K562 (cell line): ENCODE data around the gene HSF5. TPM values are rescaled to one million over a fixed set of nuclear protein-coding genes. Genes with fewer than 3 reads are reported as not detected.

Source experiments
- CTBP1 ChIP-seq: fragments of 450-650 bp; IDR thresholded peaks from 2 replicates; pipeline ENCODE4 v1.6.1; 2016; ENCODE audit warnings: borderline replicate concordance
- DPF2 ChIP-seq: fragments of 450-650 bp; IDR thresholded peaks from 2 replicates; pipeline ENCODE4 v1.6.1; 2016
- NELFE ChIP-seq: IDR thresholded peaks from 2 replicates; pipeline ENCODE4 v1.6.1; 2011; ENCODE audit warnings: mild to moderate bottlenecking; ENCODE audit not compliant: insufficient read depth, insufficient read length
- NR2F6 ChIP-seq: fragments of 450-650 bp; formaldehyde crosslinking; IDR thresholded peaks from 2 replicates; pipeline ENCODE4 v1.4.0; 2020; ENCODE audit warnings: mild to moderate bottlenecking
- PURB ChIP-seq: sonication (generic); formaldehyde crosslinking; IDR thresholded peaks from 2 replicates; pipeline ENCODE4 v1.9.0; 2021; ENCODE audit warnings: low read depth, mild to moderate bottlenecking, missing genetic modification reagents
- TCF7L2 ChIP-seq: fragments of 150-350 bp; IDR thresholded peaks from 2 replicates; pipeline ENCODE4 v1.6.1; 2016; ENCODE audit warnings: low read depth, mild to moderate bottlenecking, low read length, moderate library complexity
- ZNF699 ChIP-seq: fragments of 250-450 bp; sonication (Bioruptor Pico); IDR thresholded peaks from 2 replicates; pipeline ENCODE4 v1.8.0; 2021; ENCODE audit warnings: mild to moderate bottlenecking, moderate library complexity; ENCODE audit not compliant: insufficient replicate concordance
- ZNF76 ChIP-seq: fragments of 250-450 bp; sonication (Bioruptor Pico); IDR thresholded peaks from 2 replicates; pipeline ENCODE4 v1.4.0; 2020; ENCODE audit warnings: mild to moderate bottlenecking, moderate library complexity, borderline replicate concordance
- polyA plus RNA-seq, 8 experiments: library from polyadenylated mRNA; depleted of rRNA in 4 of 8; stranded (reverse) in 5 of 8; unstranded in 3 of 8; fragments of >200 nt; fragmentation: Nextera tagmentation in 2 of 8; fragmentation: Illumina TruSeq in 1 of 8; extraction: Ambion mirVana in 2 of 8; extraction: Trizol in 1 of 8; gene quantifications; 2 replicates each; pipeline versions ENCODE4 v1.2.1 to v1.2.3, GENCODE V29; 2011 to 2014; ENCODE audit warnings: inconsistent platforms in 1 of 8, missing spikeins in 1 of 8
- total RNA-seq, 7 experiments: library from RNA; depleted of rRNA in 6 of 7; stranded (reverse); fragments of >200 nt in 6 of 7; fragmentation: Illumina TruSeq in 2 of 7; extraction: Trizol in 2 of 7; gene quantifications; 2 replicates each; pipeline versions ENCODE4 v1.2.1 to v1.2.3, GENCODE V29; 2011 to 2021; ENCODE audit warnings: low replicate concordance in 1 of 7
- TF ChIP-seq, protein P1 (sequence below): fragments of 250-450 bp; sonication (Bioruptor Pico); IDR thresholded peaks from 2 replicates; pipeline ENCODE4 v1.8.0; 2021; ENCODE audit warnings: borderline replicate concordance, mild to moderate bottlenecking, moderate library complexity; ENCODE audit not compliant: poor library complexity, severe bottlenecking
- TF ChIP-seq, protein P2 (sequence below): sonication (generic); formaldehyde crosslinking; IDR thresholded peaks from 2 replicates; pipeline ENCODE4 v1.8.0; 2022; ENCODE audit warnings: mild to moderate bottlenecking, missing genetic modification reagents
- TF ChIP-seq, protein P3 (sequence below): sonication (generic); formaldehyde crosslinking; IDR thresholded peaks from 2 replicates; pipeline ENCODE4 v1.8.0; 2023; ENCODE audit warnings: missing genetic modification reagents, mild to moderate bottlenecking, borderline replicate concordance
- TF ChIP-seq, protein P4 (sequence below), 2 experiments: fragments of 250-450 bp in 1 of 2; fragments of 450-650 bp in 1 of 2; sonication (Bioruptor Pico) in 1 of 2; IDR thresholded peaks; 2 replicates each; pipeline versions ENCODE4 v1.6.1 to v1.8.0; 2016 to 2021; ENCODE audit warnings: mild to moderate bottlenecking in 2 of 2, moderate library complexity in 2 of 2, missing compliant biosample characterization in 1 of 2, missing genetic modification characterization in 1 of 2
- TF ChIP-seq, protein P5 (sequence below), 2 experiments: fragments of 200-800 bp in 1 of 2; sonication (Bioruptor generic) in 1 of 2; sonication (generic) in 1 of 2; formaldehyde crosslinking in 1 of 2; IDR thresholded peaks in 1 of 2; conservative IDR thresholded peaks in 1 of 2; 2 replicates each; pipeline versions ENCODE4 v1.5.0 to v1.6.1; 2016 to 2020; ENCODE audit warnings: missing compliant biosample characterization in 1 of 2, missing genetic modification characterization in 1 of 2, missing genetic modification reagents in 1 of 2

The HSF5 gene
- total and polyA plus RNA-seq, 9 of the 15 experiments (the other 6 are each of a cell fraction or from before 2014, with no cell fraction given): 0.04 TPM; not detected in 8

DNA sequence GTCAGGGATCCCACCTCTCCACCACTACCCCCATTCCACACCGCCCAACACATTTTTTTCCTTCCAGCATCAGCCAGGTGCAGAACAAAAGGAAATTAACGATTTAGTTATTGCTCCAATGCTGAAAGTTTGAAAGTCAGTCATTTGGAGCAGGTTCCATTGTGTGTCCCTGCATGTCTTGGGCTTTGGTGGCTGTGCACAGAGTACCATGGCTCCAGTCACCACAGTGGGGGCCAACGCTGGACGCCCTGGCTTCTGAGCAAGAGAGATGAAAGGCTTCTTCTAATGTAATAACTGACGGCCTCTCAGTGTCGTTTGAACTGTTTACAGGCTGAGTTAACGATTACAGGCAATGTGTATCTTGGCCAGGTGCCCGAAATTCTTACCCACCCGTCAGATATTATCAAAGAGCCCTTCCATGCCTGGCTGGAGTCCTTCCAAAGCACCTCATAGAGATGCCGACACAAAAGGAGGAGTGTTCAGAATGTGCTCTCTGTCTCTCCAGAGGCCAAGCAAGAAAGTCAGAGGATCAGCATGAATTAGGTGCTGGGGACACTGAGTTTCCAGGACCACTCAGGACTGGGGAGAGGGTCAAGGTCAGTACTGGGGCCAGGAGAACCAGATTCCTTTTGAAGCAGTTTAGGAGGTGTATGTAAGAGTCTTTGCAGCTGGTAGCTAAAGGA lies 96.8 kb downstream of the HSF5 start (continued):
- TF ChIP-seq CTBP1: peak; percentile 90
- no peak for TF ChIP-seq NELFE
- no peak for TF ChIP-seq ZNF76 (CRISPR knock-in tag)
- TF ChIP-seq NR2F6 (CRISPR knock-in tag): no peak
- TF ChIP-seq, protein P1, sequence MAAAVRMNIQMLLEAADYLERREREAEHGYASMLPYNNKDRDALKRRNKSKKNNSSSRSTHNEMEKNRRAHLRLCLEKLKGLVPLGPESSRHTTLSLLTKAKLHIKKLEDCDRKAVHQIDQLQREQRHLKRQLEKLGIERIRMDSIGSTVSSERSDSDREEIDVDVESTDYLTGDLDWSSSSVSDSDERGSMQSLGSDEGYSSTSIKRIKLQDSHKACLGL (CRISPR knock-in tag): no peak
- TF ChIP-seq, protein P2, sequence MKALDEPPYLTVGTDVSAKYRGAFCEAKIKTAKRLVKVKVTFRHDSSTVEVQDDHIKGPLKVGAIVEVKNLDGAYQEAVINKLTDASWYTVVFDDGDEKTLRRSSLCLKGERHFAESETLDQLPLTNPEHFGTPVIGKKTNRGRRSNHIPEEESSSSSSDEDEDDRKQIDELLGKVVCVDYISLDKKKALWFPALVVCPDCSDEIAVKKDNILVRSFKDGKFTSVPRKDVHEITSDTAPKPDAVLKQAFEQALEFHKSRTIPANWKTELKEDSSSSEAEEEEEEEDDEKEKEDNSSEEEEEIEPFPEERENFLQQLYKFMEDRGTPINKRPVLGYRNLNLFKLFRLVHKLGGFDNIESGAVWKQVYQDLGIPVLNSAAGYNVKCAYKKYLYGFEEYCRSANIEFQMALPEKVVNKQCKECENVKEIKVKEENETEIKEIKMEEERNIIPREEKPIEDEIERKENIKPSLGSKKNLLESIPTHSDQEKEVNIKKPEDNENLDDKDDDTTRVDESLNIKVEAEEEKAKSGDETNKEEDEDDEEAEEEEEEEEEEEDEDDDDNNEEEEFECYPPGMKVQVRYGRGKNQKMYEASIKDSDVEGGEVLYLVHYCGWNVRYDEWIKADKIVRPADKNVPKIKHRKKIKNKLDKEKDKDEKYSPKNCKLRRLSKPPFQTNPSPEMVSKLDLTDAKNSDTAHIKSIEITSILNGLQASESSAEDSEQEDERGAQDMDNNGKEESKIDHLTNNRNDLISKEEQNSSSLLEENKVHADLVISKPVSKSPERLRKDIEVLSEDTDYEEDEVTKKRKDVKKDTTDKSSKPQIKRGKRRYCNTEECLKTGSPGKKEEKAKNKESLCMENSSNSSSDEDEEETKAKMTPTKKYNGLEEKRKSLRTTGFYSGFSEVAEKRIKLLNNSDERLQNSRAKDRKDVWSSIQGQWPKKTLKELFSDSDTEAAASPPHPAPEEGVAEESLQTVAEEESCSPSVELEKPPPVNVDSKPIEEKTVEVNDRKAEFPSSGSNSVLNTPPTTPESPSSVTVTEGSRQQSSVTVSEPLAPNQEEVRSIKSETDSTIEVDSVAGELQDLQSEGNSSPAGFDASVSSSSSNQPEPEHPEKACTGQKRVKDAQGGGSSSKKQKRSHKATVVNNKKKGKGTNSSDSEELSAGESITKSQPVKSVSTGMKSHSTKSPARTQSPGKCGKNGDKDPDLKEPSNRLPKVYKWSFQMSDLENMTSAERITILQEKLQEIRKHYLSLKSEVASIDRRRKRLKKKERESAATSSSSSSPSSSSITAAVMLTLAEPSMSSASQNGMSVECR (CRISPR knock-in tag): no peak
- TF ChIP-seq DPF2: peak; percentile 82
- TF ChIP-seq ZNF699 (CRISPR knock-in tag): no peak
- TF ChIP-seq, protein P3, sequence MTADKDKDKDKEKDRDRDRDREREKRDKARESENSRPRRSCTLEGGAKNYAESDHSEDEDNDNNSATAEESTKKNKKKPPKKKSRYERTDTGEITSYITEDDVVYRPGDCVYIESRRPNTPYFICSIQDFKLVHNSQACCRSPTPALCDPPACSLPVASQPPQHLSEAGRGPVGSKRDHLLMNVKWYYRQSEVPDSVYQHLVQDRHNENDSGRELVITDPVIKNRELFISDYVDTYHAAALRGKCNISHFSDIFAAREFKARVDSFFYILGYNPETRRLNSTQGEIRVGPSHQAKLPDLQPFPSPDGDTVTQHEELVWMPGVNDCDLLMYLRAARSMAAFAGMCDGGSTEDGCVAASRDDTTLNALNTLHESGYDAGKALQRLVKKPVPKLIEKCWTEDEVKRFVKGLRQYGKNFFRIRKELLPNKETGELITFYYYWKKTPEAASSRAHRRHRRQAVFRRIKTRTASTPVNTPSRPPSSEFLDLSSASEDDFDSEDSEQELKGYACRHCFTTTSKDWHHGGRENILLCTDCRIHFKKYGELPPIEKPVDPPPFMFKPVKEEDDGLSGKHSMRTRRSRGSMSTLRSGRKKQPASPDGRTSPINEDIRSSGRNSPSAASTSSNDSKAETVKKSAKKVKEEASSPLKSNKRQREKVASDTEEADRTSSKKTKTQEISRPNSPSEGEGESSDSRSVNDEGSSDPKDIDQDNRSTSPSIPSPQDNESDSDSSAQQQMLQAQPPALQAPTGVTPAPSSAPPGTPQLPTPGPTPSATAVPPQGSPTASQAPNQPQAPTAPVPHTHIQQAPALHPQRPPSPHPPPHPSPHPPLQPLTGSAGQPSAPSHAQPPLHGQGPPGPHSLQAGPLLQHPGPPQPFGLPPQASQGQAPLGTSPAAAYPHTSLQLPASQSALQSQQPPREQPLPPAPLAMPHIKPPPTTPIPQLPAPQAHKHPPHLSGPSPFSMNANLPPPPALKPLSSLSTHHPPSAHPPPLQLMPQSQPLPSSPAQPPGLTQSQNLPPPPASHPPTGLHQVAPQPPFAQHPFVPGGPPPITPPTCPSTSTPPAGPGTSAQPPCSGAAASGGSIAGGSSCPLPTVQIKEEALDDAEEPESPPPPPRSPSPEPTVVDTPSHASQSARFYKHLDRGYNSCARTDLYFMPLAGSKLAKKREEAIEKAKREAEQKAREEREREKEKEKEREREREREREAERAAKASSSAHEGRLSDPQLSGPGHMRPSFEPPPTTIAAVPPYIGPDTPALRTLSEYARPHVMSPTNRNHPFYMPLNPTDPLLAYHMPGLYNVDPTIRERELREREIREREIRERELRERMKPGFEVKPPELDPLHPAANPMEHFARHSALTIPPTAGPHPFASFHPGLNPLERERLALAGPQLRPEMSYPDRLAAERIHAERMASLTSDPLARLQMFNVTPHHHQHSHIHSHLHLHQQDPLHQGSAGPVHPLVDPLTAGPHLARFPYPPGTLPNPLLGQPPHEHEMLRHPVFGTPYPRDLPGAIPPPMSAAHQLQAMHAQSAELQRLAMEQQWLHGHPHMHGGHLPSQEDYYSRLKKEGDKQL (CRISPR knock-in tag): no peak
- TF ChIP-seq, protein P4, sequence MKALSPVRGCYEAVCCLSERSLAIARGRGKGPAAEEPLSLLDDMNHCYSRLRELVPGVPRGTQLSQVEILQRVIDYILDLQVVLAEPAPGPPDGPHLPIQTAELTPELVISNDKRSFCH (CRISPR knock-in tag; IDR thresholded peaks at IDR 0.05): no peak
- TF ChIP-seq, protein P4 (tag; IDR thresholded peaks at IDR 0.05): no peak
- no peak for TF ChIP-seq PURB (CRISPR knock-in tag)
- peak; percentile 7; the same call in 1 of the 2 replicates for TF ChIP-seq TCF7L2
- TF ChIP-seq, protein P5, sequence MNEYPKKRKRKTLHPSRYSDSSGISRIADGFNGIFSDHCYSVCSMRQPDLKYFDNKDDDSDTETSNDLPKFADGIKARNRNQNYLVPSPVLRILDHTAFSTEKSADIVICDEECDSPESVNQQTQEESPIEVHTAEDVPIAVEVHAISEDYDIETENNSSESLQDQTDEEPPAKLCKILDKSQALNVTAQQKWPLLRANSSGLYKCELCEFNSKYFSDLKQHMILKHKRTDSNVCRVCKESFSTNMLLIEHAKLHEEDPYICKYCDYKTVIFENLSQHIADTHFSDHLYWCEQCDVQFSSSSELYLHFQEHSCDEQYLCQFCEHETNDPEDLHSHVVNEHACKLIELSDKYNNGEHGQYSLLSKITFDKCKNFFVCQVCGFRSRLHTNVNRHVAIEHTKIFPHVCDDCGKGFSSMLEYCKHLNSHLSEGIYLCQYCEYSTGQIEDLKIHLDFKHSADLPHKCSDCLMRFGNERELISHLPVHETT (CRISPR knock-in tag; conservative IDR thresholded peaks at IDR 0.05 in 1 of 2, IDR thresholded peaks at IDR 0.05 in 1 of 2): no peak
